Measurements from ENCODE around the gene RPS19BP1. TPM values are rescaled to one million over a fixed set of nuclear protein-coding genes. Genes with fewer than 3 reads are reported as not detected.

RPS19BP1 gene
- total RNA-seq, 2 donors from 2014 or later = 61.3 to 102 TPM

- H3K36me3 Mint-ChIP-seq (ENCODE audit: low read depth) = no peaks in the 10 kb centered on the region
- peak overlapping the region; percentile 48 for H3K27ac Mint-ChIP-seq
- ATAC-seq (replicated peaks) = peak; percentile 85
- no peaks in the 10 kb centered on the region for H3K27me3 Mint-ChIP-seq
- peak overlapping the region; percentile 28 for H3K4me3 Mint-ChIP-seq
- H3K9me3 Mint-ChIP-seq = peaks cover 4% of the 10 kb centered on the region
- peaks cover 16% of the 10 kb centered on the region for H3K4me1 Mint-ChIP-seq
Measured at GRCh38 chr22:39567135-39567946, 34.8 kb upstream of the RPS19BP1 start.

- Mint-ChIP-seq H3K36me3 (ENCODE audit: low read depth) (no peaks in the 10 kb centered on the region), H3K4me3 (no peak overlapping the region), H3K27ac (no peak overlapping the region), H3K4me1 (peaks cover 11% of the 10 kb centered on the region), H3K9me3 (peaks cover 4% of the 10 kb centered on the region), H3K27me3 (no peaks in the 10 kb centered on the region)
- ATAC-seq (replicated peaks) = no peak
Measured at GRCh38 chr22:39565414-39565944, 32.9 kb upstream of the RPS19BP1 start.

GRCh38 chr22:39563571-39564428 lies 31.3 kb upstream of the RPS19BP1 start:
- peaks cover 11% of the 10 kb centered on the region for H3K4me1 Mint-ChIP-seq
- peaks cover 4% of the 10 kb centered on the region for H3K9me3 Mint-ChIP-seq
- H3K4me3 Mint-ChIP-seq = no peak overlapping the region
- H3K27me3 Mint-ChIP-seq = no peaks in the 10 kb centered on the region
- ATAC-seq (replicated peaks) = no peak
- H3K27ac Mint-ChIP-seq = no peak overlapping the region
- no peaks in the 10 kb centered on the region for H3K36me3 Mint-ChIP-seq (ENCODE audit: low read depth)

GRCh38 chr22:39562839-39563489 lies 30.4 kb upstream of the RPS19BP1 start:
- peaks cover 9% of the 10 kb centered on the region for H3K4me1 Mint-ChIP-seq
- no peak overlapping the region for H3K27ac Mint-ChIP-seq
- H3K9me3 Mint-ChIP-seq = peaks cover 4% of the 10 kb centered on the region
- no peak overlapping the region for H3K4me3 Mint-ChIP-seq
- H3K27me3 Mint-ChIP-seq = no peaks in the 10 kb centered on the region
- no peak for ATAC-seq (replicated peaks)
- no peaks in the 10 kb centered on the region for H3K36me3 Mint-ChIP-seq (ENCODE audit: low read depth)

- ATAC-seq (replicated peaks) = no peak
- H3K36me3 Mint-ChIP-seq (ENCODE audit: low read depth) = no peaks in the 10 kb centered on the region
- no peak overlapping the region for H3K27ac Mint-ChIP-seq
- no peak overlapping the region for H3K4me3 Mint-ChIP-seq
- H3K4me1 Mint-ChIP-seq = peaks cover 3% of the 10 kb centered on the region
- H3K9me3 Mint-ChIP-seq = no peaks in the 10 kb centered on the region
- peaks cover 12% of the 10 kb centered on the region for H3K27me3 Mint-ChIP-seq
Measured at GRCh38 chr22:39560127-39560526, 27.6 kb upstream of the RPS19BP1 start.

- no peak overlapping the region for H3K4me3 Mint-ChIP-seq
- no peaks in the 10 kb centered on the region for H3K36me3 Mint-ChIP-seq (ENCODE audit: low read depth)
- H3K27ac Mint-ChIP-seq = no peak overlapping the region
- ATAC-seq (replicated peaks) = no peak
- H3K9me3 Mint-ChIP-seq = no peaks in the 10 kb centered on the region
- peaks cover 3% of the 10 kb centered on the region for H3K4me1 Mint-ChIP-seq
- H3K27me3 Mint-ChIP-seq = peaks cover 12% of the 10 kb centered on the region
Measured at GRCh38 chr22:39559456-39560105, 27.0 kb upstream of the RPS19BP1 start.

- peaks cover 3% of the 10 kb centered on the region for H3K4me1 Mint-ChIP-seq
- H3K36me3 Mint-ChIP-seq (ENCODE audit: low read depth) = no peaks in the 10 kb centered on the region
- H3K27me3 Mint-ChIP-seq = peaks cover 12% of the 10 kb centered on the region
- H3K27ac Mint-ChIP-seq = no peak overlapping the region
- no peak overlapping the region for H3K4me3 Mint-ChIP-seq
- no peaks in the 10 kb centered on the region for H3K9me3 Mint-ChIP-seq
- ATAC-seq (replicated peaks) = no peak
Measured at GRCh38 chr22:39558950-39559349, 26.4 kb upstream of the RPS19BP1 start.

GRCh38 chr22:39558254-39558727 lies 25.7 kb upstream of the RPS19BP1 start:
- Mint-ChIP-seq H3K4me1 (peaks cover 3% of the 10 kb centered on the region), H3K27ac (no peak overlapping the region), H3K27me3 (peaks cover 12% of the 10 kb centered on the region), H3K9me3 (no peaks in the 10 kb centered on the region), H3K4me3 (peak overlapping the region; percentile 33), H3K36me3 (ENCODE audit: low read depth) (no peaks in the 10 kb centered on the region)
- ATAC-seq (replicated peaks) = no peak

GRCh38 chr22:39556970-39557841 lies 24.7 kb upstream of the RPS19BP1 start:
- ATAC-seq (replicated peaks) = peak; percentile 44
- peaks cover 3% of the 10 kb centered on the region for H3K4me1 Mint-ChIP-seq
- no peaks in the 10 kb centered on the region for H3K9me3 Mint-ChIP-seq
- H3K36me3 Mint-ChIP-seq (ENCODE audit: low read depth) = no peaks in the 10 kb centered on the region
- H3K27ac Mint-ChIP-seq = no peak overlapping the region
- H3K27me3 Mint-ChIP-seq = peaks cover 18% of the 10 kb centered on the region
- peak overlapping the region; percentile 58 for H3K4me3 Mint-ChIP-seq

GRCh38 chr22:39554151-39554550 lies 21.6 kb upstream of the RPS19BP1 start:
- no peaks in the 10 kb centered on the region for H3K9me3 Mint-ChIP-seq
- H3K4me1 Mint-ChIP-seq = peaks cover 3% of the 10 kb centered on the region
- H3K27me3 Mint-ChIP-seq = peaks cover 29% of the 10 kb centered on the region
- ATAC-seq (replicated peaks) = no peak
- no peaks in the 10 kb centered on the region for H3K36me3 Mint-ChIP-seq (ENCODE audit: low read depth)
- no peak overlapping the region for H3K4me3 Mint-ChIP-seq
- no peak overlapping the region for H3K27ac Mint-ChIP-seq

- ATAC-seq (replicated peaks) = no peak
- Mint-ChIP-seq H3K36me3 (ENCODE audit: low read depth) (no peaks in the 10 kb centered on the region), H3K4me1 (peaks cover 3% of the 10 kb centered on the region), H3K27ac (no peak overlapping the region), H3K27me3 (peaks cover 29% of the 10 kb centered on the region), H3K4me3 (no peak overlapping the region), H3K9me3 (no peaks in the 10 kb centered on the region)
Measured at GRCh38 chr22:39553429-39553828, 20.9 kb upstream of the RPS19BP1 start.

- no peak for ATAC-seq (replicated peaks)
- Mint-ChIP-seq H3K9me3 (no peaks in the 10 kb centered on the region), H3K4me3 (no peak overlapping the region), H3K27ac (no peak overlapping the region), H3K36me3 (ENCODE audit: low read depth) (no peaks in the 10 kb centered on the region), H3K4me1 (peaks cover 9% of the 10 kb centered on the region), H3K27me3 (peaks cover 44% of the 10 kb centered on the region)
Measured at GRCh38 chr22:39547587-39547947, 15.0 kb upstream of the RPS19BP1 start.

- H3K27ac Mint-ChIP-seq = no peak overlapping the region
- H3K27me3 Mint-ChIP-seq = peaks cover 43% of the 10 kb centered on the region
- no peaks in the 10 kb centered on the region for H3K36me3 Mint-ChIP-seq (ENCODE audit: low read depth)
- H3K4me3 Mint-ChIP-seq = no peak overlapping the region
- H3K9me3 Mint-ChIP-seq = no peaks in the 10 kb centered on the region
- H3K4me1 Mint-ChIP-seq = peaks cover 9% of the 10 kb centered on the region
- ATAC-seq (replicated peaks) = no peak
Measured at GRCh38 chr22:39546889-39547586, 14.5 kb upstream of the RPS19BP1 start.
